SH-SY5Y (cell line): Measurements from ENCODE around the gene CPA2.

ENCODE experiments used
- GATA2 ChIP-seq: IDR thresholded peaks from 2 replicates; pipeline ENCODE4 v1.6.1; 2011; ENCODE audit warnings: mild to moderate bottlenecking, low read depth, low read length
- GATA3 ChIP-seq: IDR thresholded peaks from 2 replicates; pipeline ENCODE4 v1.6.1; 2011; ENCODE audit warnings: low read depth, mild to moderate bottlenecking, low read length, moderate library complexity

CPA2 gene

DNA sequence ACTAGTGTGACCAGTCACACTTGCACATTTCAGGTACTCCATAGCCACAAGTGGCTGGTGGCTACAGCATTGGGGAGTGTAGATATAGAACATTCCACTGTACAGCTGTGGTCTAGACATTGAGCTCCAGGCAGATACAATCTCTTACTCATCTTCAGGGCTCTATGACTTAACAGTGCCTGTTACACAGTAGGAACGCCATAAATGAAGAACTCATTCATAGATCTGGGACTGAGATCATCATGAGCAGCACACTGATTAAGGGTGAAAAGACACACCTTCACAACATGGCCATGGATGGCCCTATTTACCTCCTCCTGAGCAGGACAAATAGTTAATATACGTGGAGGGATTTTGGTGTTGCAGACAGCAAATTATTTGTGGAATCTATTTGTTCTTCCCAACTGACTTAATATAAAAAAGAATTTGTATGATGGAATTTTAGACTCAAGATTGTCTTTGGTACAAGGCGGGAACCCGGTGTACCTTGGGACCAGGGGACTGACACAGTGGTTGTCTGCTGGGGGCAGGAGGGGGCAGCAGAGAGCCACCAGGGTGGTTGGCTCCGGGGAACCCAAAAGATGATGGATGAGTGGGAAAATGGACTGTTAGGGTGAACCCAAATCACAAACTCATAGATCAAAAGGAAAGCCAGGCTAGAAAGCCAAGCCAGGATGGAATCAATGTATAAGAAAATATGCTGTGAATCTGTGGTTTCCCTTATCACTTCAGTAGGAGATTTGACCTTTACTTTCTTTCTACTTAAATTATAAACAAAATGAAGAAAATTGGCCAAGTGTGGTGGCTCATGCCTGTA, 24.3 kb upstream of the CPA2 start:
- TF ChIP-seq GATA3: no peak
- no peak for TF ChIP-seq GATA2

DNA sequence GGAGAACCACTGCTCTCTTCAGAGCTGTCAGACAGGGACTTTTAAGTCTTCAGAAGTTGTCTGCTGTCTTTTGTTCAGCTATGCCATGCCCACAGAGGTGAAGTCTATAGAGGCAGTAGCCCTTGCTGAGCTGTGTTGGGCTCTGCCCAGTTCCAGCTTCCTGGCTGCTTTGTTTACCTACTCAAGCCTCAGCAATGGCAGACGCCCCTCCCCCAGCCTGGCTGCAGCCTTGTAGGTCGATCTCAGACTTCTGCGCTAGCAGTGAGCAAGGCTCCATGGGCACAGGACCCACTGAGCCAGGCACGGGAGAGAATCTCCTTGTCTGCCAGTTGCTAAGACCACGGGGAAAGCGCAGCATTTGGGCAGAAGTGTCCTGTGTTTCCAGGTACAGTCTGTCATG, 12.1 kb upstream of the CPA2 start:
- no peak for TF ChIP-seq GATA2
- no peak for TF ChIP-seq GATA3

- no peak for TF ChIP-seq GATA3
- no peak for TF ChIP-seq GATA2
Measured at GRCh38 chr7:130256704-130257103, 10.0 kb upstream of the CPA2 start.

DNA sequence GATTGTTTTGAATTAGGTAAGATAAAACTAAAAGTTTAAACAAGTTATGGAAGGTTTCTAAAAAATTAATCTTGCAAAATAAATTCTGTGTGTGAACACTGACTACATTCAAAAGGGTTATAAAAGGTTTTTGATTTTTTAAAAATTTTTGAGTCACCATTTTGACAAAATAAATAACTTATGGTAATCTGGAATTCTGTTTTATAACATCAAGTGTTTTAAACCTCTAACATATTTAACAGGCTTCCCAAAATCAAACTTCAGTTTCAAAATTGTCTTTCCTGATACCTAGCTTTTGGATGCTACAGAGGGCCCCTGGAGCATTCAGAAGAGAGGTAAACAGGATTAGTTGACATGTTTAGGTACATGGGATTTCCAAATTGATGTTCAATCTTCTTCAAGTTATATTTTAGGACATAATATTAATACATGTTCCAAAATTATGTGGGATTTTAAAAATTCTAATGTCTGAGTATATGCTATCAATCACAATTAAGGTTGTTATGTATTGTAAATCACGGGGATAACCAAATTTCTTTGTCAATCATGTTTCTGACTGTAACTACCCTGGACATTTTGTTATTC, 8.1 kb upstream of the CPA2 start:
- TF ChIP-seq GATA3 (no peak), GATA2 (no peak)

GRCh38 chr7:130262448-130262847, 4.2 kb upstream of the CPA2 start:
- TF ChIP-seq GATA3 (no peak), GATA2 (no peak)

DNA sequence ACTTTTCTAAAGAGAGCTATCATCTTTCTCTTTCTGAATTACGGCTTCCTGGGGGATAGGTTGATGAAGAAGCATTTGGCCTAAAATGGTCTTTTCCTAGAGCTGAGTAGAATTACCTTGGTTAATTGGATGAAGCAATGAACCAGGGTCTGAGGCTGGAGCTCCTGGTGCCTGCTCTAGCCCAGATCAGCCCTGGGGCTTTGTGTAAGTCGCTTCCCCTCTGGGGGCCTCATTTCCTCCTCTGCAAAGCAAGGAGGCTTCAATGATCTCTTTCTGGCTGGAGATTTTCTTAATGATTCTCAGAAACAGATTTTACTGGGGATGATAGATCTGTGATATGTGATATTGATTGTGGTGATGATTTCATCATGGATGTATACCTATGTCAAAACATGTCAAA, 3.5 kb upstream of the CPA2 start:
- no peak for TF ChIP-seq GATA2
- TF ChIP-seq GATA3: no peak

GRCh38 chr7:130266961-130267321, 278 bp downstream of the CPA2 start:
- no peak for TF ChIP-seq GATA2
- no peak for TF ChIP-seq GATA3

GRCh38 chr7:130268463-130269317, 2.0 kb downstream of the CPA2 start:
- TF ChIP-seq GATA3 (no peak), GATA2 (no peak)

DNA sequence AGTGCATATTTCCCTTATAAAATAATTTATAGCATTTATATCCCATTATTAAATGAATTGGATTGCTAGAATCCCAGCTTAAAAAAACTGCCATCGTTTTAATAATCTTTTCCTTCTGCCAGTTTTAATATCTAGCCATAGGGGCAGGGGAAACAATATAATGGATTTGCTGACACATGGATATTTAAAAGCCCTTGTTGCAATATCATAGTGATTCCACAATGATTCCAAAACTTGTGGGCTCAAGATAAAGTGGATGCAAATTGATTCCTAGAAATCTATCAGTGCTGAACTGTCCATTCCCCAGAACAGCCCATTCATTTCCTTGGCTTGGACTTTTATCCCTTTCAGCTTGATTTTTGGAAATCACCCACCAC, 2.6 kb downstream of the CPA2 start:
- TF ChIP-seq GATA3 (no peak), GATA2 (no peak)

GRCh38 chr7:130270947-130271800, 4.5 kb downstream of the CPA2 start:
- TF ChIP-seq GATA2 (no peak), GATA3 (no peak)

- TF ChIP-seq GATA2 (no peak), GATA3 (no peak)
Measured at GRCh38 chr7:130272381-130273080, 5.9 kb downstream of the CPA2 start.

DNA sequence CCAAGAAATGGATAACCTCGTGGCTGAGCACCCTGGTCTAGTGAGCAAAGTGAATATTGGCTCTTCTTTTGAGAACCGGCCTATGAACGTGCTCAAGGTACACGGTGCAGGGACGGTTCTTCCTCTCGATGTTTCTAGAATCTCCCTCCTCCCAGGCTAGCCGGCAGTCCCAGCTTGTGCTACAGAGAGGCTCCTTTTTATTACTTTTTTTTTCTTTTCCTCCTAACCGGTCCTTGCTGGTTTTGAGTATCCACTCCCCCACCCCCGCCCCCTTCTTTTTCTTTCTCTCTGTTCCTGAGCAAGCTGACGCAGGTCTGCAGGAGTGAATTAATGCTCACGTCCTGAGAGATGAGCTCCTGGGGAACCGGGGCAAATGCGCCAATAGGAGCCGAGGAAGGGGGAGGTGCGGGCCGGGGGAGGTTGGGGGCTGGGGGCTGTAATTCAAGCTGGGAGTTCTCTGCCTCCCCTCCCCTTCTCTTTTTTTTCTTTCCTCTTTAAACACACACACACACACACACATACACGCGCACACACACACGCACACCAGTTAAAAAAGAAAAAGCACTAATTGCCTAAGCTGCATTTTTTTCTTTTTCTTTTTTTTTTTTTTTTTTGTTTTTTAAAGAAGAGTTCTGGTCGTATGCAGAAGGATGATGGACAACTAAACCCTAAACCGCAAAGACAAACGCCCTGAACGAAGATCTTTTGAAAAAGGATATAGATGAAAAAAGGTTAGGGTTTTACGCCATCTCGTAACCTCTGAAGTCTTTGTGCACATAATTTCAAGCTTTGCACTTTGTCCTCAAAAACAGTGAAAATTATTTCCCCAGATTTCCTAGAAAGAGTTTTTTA, 6.6 kb downstream of the CPA2 start:
- TF ChIP-seq GATA2 (no peak), GATA3 (no peak)

GRCh38 chr7:130273933-130274255, 7.2 kb downstream of the CPA2 start:
- TF ChIP-seq GATA3 (no peak), GATA2 (no peak)
